ENCODE results near the gene GM2A.
A peak's percentile ranks its signal among the peaks of the same experiment; 100 is the strongest.
"Not testable (repeated sequence)": the region's sequence is repeated elsewhere in the genome, so short reads cannot be mapped to it uniquely, and the experiment has no call there.

Gene GM2A

GRCh38 chr5:151230048-151230680 lies 22.8 kb upstream of the GM2A start:
- DNase-seq: no peak

GRCh38 chr5:151231359-151231758 lies 21.6 kb upstream of the GM2A start:
- DNase-seq: no peak

GRCh38 chr5:151233616-151234085 lies 19.3 kb upstream of the GM2A start:
- no peak for DNase-seq

GRCh38 chr5:151234476-151235238 lies 18.3 kb upstream of the GM2A start:
- DNase-seq: no peak

GRCh38 chr5:151235239-151235571 lies 17.8 kb upstream of the GM2A start:
- DNase-seq: not testable (repeated sequence)

- no peak for DNase-seq
These were observed 16.1 kb upstream of the GM2A start for GRCh38 chr5:151236888-151237287.

GRCh38 chr5:151237685-151238084 lies 15.3 kb upstream of the GM2A start:
- no peak for DNase-seq

DNA sequence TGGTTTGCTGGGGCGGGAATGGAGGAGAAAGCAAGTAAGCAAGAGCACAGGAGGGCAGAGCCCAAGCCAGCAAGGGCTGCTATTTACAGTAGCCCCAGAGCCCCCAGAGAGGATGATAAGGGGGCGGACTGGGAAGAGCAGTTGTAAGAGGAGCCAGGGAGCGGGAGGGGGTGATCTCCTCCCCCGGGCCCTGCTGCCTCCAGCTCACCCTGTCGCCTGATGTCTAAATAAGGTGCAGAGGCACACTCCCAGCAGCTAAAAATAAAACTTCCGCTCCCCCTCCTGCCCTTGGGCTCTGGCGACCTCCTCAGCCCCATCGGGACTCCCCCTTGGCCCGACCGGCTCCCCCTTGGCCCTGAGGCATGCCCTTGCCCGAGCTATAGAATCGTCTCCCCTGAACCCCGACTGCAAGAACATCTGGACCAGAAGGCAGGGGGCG lies 14.7 kb upstream of the GM2A start:
- DNase-seq: no peak

DNA sequence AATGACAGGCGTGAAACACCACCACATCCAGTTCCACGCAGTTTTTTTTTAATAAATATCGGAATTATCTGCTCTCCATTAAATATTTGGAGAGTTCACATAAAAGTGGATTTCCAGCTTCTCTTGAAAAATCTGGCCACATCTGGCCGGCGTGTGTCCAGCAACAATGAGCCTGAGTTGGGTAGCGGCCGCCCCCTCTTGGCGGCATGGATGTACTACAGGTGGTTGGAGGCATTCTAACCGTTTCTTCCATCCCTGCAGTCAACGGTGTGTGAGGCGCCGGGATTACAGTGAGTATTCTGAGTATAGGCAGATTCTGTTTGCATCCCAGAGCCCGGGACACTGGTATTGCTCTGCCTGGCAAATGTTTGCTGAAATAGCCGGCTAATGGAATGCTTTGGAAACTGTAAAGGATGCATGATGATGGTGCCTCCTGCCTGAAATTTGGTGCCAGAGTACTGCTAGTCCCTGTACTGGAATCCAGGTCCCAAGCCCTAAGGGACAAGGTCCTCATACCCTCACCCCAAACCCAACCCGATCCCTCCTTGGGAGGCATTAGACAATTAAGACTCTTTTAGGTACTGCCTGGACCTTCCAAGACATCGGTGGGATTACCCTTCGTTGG lies 13.6 kb upstream of the GM2A start:
- no peak for DNase-seq

- not testable (repeated sequence) for DNase-seq
These were observed 12.6 kb upstream of the GM2A start for GRCh38 chr5:151240268-151240835.

GRCh38 chr5:151240924-151241635 lies 11.9 kb upstream of the GM2A start:
- peak; percentile 89 for DNase-seq

GRCh38 chr5:151243127-151243526 lies 9.9 kb upstream of the GM2A start:
- no peak for DNase-seq

- no peak for DNase-seq
These were observed 9.4 kb upstream of the GM2A start for GRCh38 chr5:151243564-151243963.

GRCh38 chr5:151244206-151244605 lies 8.8 kb upstream of the GM2A start:
- DNase-seq: no peak

GRCh38 chr5:151245680-151246219 lies 7.2 kb upstream of the GM2A start:
- DNase-seq: no peak

GRCh38 chr5:151248651-151249050 lies 4.3 kb upstream of the GM2A start:
- DNase-seq: no peak

- DNase-seq: no peak
These were observed 3.7 kb upstream of the GM2A start for GRCh38 chr5:151249281-151249680.

- no peak for DNase-seq
These were observed 2.5 kb upstream of the GM2A start for GRCh38 chr5:151250346-151251000.

GRCh38 chr5:151251001-151251551 lies 1.9 kb upstream of the GM2A start:
- no peak for DNase-seq

DNA sequence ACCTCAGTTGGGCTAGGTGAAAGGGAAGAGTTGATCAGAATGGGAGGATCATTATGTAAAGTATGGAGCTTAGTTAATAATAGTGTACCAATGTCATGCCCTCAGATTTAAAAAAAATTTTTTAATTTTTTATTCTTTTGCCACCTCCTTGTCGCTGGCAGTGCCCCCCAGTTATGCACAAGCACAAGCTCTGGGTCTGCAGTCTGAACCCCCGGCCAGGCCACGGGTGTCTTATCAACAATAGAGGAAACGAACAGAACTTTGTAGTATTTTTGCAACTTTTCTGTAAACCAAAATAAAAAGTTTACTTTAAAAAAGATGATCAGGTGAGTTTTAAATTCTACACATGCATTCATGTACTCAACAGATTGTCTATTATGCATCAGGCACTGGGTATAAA lies 1.4 kb upstream of the GM2A start:
- DNase-seq: no peak

GRCh38 chr5:151253605-151253950 lies 593 bp downstream of the GM2A start:
- no peak for DNase-seq

GRCh38 chr5:151254556-151254955 lies 1.6 kb downstream of the GM2A start:
- no peak for DNase-seq
